Measurements from ENCODE around the gene MAP3K10.

Gene MAP3K10

GRCh38 chr19:40174092-40174491 lies 17.1 kb upstream of the MAP3K10 start:
- Histone ChIP-seq H3K9ac (ENCODE audit: low read length) (no peak overlapping the region), H3K4me3 (ENCODE audit: low read length) (no peak overlapping the region), H2AFZ (ENCODE audit: low read length) (no peak overlapping the region), H3K79me2 (ENCODE audit: low read length) (no peaks in the 10 kb centered on the region), H3F3A (ENCODE audit: insufficient read depth, low read length) (no peaks in the 10 kb centered on the region), H3K36me3 (replicated peaks; ENCODE audit: insufficient read depth, low read length) (no peaks in the 10 kb centered on the region), H4K20me1 (ENCODE audit: insufficient read depth, low read length) (no peaks in the 10 kb centered on the region), H3K27ac (ENCODE audit: low read length) (no peak overlapping the region), H3K27me3 (replicated peaks; ENCODE audit: insufficient read depth, low read length) (no peaks in the 10 kb centered on the region), H3K9me3 (replicated peaks; ENCODE audit: insufficient read depth, low read length) (no peaks in the 10 kb centered on the region), H3K4me1 (ENCODE audit: low read length) (no peaks in the 10 kb centered on the region), H3K9me2 (replicated peaks; ENCODE audit: insufficient read depth, low read length) (no peaks in the 10 kb centered on the region), H3K4me2 (ENCODE audit: low read depth, low read length) (no peak overlapping the region)
- TF ChIP-seq CTCF (IDR thresholded peaks at IDR 0.05; ENCODE audit: low read length) (no peak), EZH2 (optimal IDR thresholded peaks at IDR 0.05; ENCODE audit: low read depth, low read length) (no peak), EZH2phosphoT487 (IDR thresholded peaks at IDR 0.05; ENCODE audit: low read length) (no peak)
- DNase-seq = no peak

- TF ChIP-seq EZH2 (optimal IDR thresholded peaks at IDR 0.05; ENCODE audit: low read depth, low read length) (no peak), EZH2phosphoT487 (IDR thresholded peaks at IDR 0.05; ENCODE audit: low read length) (no peak), CTCF (IDR thresholded peaks at IDR 0.05; ENCODE audit: low read length) (no peak)
- H3K4me2 ChIP-seq (ENCODE audit: low read depth, low read length) = no peak overlapping the region
- H3K36me3 ChIP-seq (replicated peaks; ENCODE audit: insufficient read depth, low read length) = no peaks in the 10 kb centered on the region
Measured at GRCh38 chr19:40175820-40176219, 15.4 kb upstream of the MAP3K10 start.

GRCh38 chr19:40177286-40178070 lies 13.7 kb upstream of the MAP3K10 start:
- no peak for DNase-seq
- Histone ChIP-seq H3K4me1 (ENCODE audit: low read length) (no peaks in the 10 kb centered on the region), H3K27me3 (replicated peaks; ENCODE audit: insufficient read depth, low read length) (no peaks in the 10 kb centered on the region), H4K20me1 (ENCODE audit: insufficient read depth, low read length) (no peaks in the 10 kb centered on the region), H3K27ac (ENCODE audit: low read length) (no peak overlapping the region), H3K9ac (ENCODE audit: low read length) (no peak overlapping the region), H3K36me3 (replicated peaks; ENCODE audit: insufficient read depth, low read length) (no peaks in the 10 kb centered on the region), H3K4me3 (ENCODE audit: low read length) (no peak overlapping the region), H2AFZ (ENCODE audit: low read length) (no peak overlapping the region), H3K79me2 (ENCODE audit: low read length) (no peaks in the 10 kb centered on the region), H3K9me3 (replicated peaks; ENCODE audit: insufficient read depth, low read length) (no peaks in the 10 kb centered on the region), H3K4me2 (ENCODE audit: low read depth, low read length) (no peak overlapping the region), H3F3A (ENCODE audit: insufficient read depth, low read length) (no peaks in the 10 kb centered on the region), H3K9me2 (replicated peaks; ENCODE audit: insufficient read depth, low read length) (no peaks in the 10 kb centered on the region)
- no peak for TF ChIP-seq EZH2 (optimal IDR thresholded peaks at IDR 0.05; ENCODE audit: low read depth, low read length)
- TF ChIP-seq CTCF (IDR thresholded peaks at IDR 0.05; ENCODE audit: low read length) = no peak
- TF ChIP-seq EZH2phosphoT487 (IDR thresholded peaks at IDR 0.05; ENCODE audit: low read length) = no peak

More at GRCh38 chr19:40175820-40176219, 15.4 kb upstream of the MAP3K10 start:
- H4K20me1 ChIP-seq (ENCODE audit: insufficient read depth, low read length) = no peaks in the 10 kb centered on the region
- no peaks in the 10 kb centered on the region for H3K79me2 ChIP-seq (ENCODE audit: low read length)
- H3K9me3 ChIP-seq (replicated peaks; ENCODE audit: insufficient read depth, low read length) = no peaks in the 10 kb centered on the region
- no peak overlapping the region for H3K27ac ChIP-seq (ENCODE audit: low read length)
- H3K9ac ChIP-seq (ENCODE audit: low read length) = no peak overlapping the region
- H3K27me3 ChIP-seq (replicated peaks; ENCODE audit: insufficient read depth, low read length) = no peaks in the 10 kb centered on the region
- H3K9me2 ChIP-seq (replicated peaks; ENCODE audit: insufficient read depth, low read length) = no peaks in the 10 kb centered on the region
- H3K4me1 ChIP-seq (ENCODE audit: low read length) = no peaks in the 10 kb centered on the region
- no peak overlapping the region for H3K4me3 ChIP-seq (ENCODE audit: low read length)
- no peaks in the 10 kb centered on the region for H3F3A ChIP-seq (ENCODE audit: insufficient read depth, low read length)
- no peak overlapping the region for H2AFZ ChIP-seq (ENCODE audit: low read length)
- DNase-seq = no peak

All from MM.1S (cell line).